ENCODE measurements around the gene NDOR1.

NDOR1 gene

DNA sequence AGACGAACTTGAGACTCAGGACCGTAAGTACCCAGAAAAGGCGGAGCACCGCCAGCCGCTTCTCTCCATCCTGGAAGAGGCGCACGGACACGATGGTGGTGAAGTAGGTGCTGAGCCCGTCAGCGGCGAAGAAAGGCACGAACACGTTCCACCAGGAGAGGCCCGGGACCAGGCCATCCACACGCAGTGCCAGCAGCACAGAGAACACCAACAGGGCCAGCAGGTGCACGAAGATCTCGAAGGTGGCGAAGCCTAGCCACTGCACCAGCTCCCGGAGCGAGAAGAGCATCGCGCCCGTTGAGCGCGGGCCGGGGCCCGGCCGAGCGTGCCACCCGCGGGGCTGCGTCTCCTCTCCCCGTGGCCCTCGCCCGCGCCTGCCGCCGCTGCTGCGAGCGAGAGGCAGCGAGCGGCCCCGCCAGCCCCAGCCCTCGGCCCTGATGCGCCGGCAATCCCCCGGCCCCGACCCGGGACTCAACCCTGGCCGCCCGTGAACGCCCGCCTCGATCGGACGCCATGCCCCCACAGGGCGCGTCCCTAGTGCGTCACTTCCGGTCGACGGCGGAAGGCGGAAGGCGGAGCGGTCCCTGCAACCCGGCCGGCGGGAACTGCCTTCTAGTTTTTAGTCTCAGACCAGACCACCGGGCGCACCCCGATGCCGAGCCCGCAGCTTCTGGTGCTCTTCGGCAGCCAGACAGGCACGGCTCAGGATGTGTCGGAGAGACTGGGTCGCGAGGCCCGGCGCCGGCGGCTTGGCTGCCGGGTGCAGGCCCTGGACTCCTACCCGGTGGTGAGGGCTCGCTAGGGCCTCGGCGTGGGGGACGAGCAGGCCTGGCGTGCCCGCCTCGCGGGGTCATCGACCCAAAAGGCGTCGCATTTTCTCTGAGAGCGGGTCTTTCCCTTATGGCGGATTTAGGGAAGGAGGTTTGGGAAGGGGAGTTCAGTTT, at the start of gene NDOR1, which contains the start of gene TMEM203:
Gene NDOR1 (plus strand): TSS at position 575 of the 944 bp plus-strand sequence. CDS start 78 bp downstream, at position 653.
Gene TMEM203 (minus strand): TSS at position 523 of the 944 bp plus-strand sequence. CDS start 234 bp downstream, at position 289.
- Mint-ChIP-seq H3K36me3 (peaks cover 3% of the 10 kb centered on the region), H3K27ac (peak within 1 kb of the TSS; percentile 93), H3K9me3 (ENCODE audit: low read depth) (no peaks in the 10 kb centered on the region), H3K4me3 (peak within 1 kb of the TSS; percentile 95), H3K27me3 (no peaks in the 10 kb centered on the region), H3K4me1 (ENCODE audit: low read depth) (peaks cover 37% of the 10 kb centered on the region)

DNA sequence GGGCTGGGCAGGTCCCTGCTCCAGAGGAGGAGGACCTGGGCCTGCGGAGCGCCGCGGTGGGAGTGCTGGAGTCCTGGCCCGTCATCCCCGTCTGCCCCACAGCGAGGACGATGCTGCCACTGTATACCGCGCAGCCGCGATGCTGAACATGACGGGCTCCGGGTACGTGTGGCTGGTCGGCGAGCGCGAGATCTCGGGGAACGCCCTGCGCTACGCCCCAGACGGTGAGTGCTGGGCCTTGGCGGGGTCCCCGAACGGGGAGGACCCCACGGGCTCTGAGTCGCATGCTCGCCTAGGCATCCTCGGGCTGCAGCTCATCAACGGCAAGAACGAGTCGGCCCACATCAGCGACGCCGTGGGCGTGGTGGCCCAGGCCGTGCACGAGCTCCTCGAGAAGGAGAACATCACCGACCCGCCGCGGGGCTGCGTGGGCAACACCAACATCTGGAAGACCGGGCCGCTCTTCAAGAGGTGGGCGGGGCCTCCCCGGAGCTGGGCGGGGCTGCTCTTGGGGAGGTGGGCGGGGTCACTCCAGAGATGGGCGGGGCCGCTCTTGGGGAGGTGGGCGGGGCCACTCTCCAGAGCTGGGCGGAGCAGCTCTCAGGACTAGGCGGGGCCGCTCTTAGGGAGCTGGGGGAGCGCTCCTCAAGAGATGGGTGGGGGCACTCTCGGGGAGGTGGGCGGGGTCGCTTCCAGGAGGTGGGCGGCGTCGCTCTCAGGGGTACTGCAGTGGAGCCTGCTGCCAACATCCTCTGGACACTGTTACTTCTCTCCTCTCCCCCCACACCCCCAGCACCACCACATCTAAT, 48.7 kb upstream of the NDOR1 start:
- H3K4me1 Mint-ChIP-seq (ENCODE audit: low read depth): peaks cover 19% of the 10 kb centered on the region
- no peak overlapping the region for H3K27ac Mint-ChIP-seq
- H3K4me3 Mint-ChIP-seq: peak overlapping the region; percentile 53
- peaks cover 18% of the 10 kb centered on the region for H3K27me3 Mint-ChIP-seq
- no peaks in the 10 kb centered on the region for H3K36me3 Mint-ChIP-seq
- no peaks in the 10 kb centered on the region for H3K9me3 Mint-ChIP-seq (ENCODE audit: low read depth)

DNA sequence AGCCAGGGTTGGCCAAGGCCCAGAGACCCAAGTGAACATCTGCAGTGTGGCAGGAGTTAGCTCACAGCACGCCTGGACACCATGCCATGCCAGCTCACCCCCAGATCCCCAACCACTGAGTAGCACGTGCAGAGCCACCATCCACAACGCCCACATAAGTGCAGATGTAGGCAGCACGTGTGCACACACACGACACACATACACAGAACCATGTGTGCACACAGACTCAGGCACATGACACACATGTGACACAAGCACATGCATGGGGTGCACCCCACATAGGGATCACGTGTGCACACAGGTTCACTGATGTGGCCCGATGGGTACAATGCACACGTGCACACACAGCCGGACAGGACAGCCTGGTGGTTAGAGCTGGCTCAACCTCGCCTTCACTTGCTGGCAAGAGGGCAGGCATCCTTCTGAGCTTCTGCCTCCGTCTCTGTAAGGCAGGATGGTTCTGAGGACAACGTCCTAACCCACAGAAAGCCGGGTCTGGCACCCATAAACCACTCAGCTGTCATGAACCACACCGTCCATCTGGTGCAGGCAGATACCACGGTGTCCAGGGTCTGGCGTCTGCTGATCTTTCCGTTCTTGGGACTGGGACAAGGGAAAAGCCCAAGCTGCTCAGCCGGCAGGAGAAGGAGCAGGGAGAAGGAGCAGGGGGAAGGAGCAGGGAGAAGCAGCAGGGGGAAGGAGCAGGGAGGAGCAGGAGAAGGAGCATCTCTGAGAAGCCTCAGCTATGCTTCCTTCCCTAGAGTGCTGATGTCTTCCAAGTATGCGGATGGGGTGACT, 47.7 kb upstream of the NDOR1 start:
- H3K27ac Mint-ChIP-seq: no peak overlapping the region
- H3K4me3 Mint-ChIP-seq: no peak overlapping the region
- H3K9me3 Mint-ChIP-seq (ENCODE audit: low read depth): no peaks in the 10 kb centered on the region
- peaks cover 18% of the 10 kb centered on the region for H3K27me3 Mint-ChIP-seq
- H3K4me1 Mint-ChIP-seq (ENCODE audit: low read depth): peaks cover 19% of the 10 kb centered on the region
- H3K36me3 Mint-ChIP-seq: no peaks in the 10 kb centered on the region

DNA sequence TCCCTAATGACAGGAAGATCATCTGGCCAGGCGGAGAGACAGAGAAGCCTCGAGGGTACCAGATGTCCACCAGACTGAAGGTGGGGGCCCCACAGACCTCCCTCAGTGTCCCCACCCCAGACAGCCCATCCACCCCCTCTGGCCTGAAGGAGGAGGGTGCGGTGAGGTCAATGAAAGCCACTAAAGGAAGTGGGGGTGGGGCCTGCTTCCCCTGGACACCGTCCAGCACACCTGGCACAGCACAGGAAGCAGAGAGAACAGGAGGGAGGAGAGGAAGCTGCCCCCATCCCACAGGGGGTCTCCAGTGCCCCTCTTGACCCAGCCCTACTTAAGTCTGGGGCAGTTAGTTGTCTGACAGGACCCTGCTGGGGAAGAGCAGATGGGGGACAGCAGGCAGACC, 46.9 kb upstream of the NDOR1 start:
- Mint-ChIP-seq H3K4me3 (no peak overlapping the region), H3K9me3 (ENCODE audit: low read depth) (no peaks in the 10 kb centered on the region), H3K27me3 (peaks cover 21% of the 10 kb centered on the region)

DNA sequence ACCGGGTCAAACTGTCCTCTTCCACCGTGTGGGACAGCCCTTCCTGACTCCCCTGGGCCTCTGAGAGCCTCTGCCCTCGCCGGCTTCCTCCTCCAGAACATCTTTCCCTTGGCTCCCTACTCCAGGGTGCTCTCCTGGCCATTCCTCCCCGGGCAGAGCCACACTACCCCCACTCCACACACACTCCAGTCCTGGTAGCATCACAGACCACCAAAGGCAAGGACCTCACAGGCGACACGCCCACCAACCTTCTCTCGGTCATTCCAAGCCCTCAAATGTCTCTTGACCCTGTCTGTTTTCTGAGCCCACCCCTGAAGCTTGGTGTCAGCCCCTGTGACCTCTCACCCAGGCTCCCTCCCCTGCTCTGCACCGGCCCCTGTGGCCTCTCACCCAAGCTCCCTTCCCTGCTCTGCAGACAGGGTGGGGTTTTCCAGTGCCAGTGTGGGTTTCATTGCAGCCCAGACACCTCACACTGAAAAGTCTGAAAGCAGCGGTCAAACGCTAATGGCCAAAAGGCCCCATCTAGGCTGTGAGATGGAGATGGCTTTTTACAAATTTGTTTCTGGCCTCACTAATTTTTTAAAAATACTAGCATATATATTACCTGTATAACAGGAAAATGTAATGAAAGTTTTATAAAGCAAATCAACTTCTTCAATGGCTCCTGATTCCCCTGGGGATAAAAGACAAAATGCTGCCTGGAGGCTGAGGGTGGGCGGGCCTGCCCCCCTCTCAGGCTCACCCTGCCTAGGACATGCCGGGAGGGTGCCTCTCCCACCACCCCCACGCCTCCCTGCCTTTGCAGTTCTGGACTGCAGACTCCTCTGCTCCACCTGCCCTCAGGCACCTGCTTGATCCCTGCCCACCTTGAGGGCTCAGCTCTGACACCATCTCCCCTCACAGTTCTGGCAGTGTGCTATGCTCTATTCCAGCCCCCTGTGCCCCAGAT, 46.1 kb upstream of the NDOR1 start:
- Mint-ChIP-seq H3K27me3 (peaks cover 22% of the 10 kb centered on the region), H3K27ac (no peak overlapping the region)

More for the DNA sequence above, 46.9 kb upstream of the NDOR1 start:
- H3K36me3 Mint-ChIP-seq: no peaks in the 10 kb centered on the region
- H3K4me1 Mint-ChIP-seq (ENCODE audit: low read depth): peaks cover 19% of the 10 kb centered on the region
- no peak overlapping the region for H3K27ac Mint-ChIP-seq

DNA sequence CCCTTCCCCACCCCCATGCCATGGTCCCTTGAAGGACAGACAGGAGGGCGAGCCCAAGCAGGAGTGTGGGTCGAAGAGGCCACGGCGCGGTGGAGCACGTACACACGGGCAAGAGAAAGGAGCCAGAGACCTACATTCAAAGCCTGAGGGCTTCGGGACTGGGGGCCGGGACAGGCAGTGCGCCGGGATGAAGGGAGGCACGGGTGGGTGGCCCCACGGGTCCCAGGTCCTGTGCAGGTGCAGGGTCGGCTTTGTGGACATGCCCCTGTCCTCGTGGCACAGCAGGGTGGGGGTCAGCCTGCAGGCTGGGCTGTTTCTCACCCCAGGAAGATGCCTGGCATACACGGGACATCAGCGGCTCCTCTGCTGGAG, 45.5 kb upstream of the NDOR1 start:
- H3K27ac Mint-ChIP-seq: no peak overlapping the region
- H3K36me3 Mint-ChIP-seq: no peaks in the 10 kb centered on the region
- H3K4me3 Mint-ChIP-seq: no peak overlapping the region
- H3K9me3 Mint-ChIP-seq (ENCODE audit: low read depth): no peaks in the 10 kb centered on the region
- H3K27me3 Mint-ChIP-seq: peaks cover 20% of the 10 kb centered on the region
- peaks cover 19% of the 10 kb centered on the region for H3K4me1 Mint-ChIP-seq (ENCODE audit: low read depth)

More for the DNA sequence above, 46.1 kb upstream of the NDOR1 start:
- H3K9me3 Mint-ChIP-seq (ENCODE audit: low read depth): no peaks in the 10 kb centered on the region
- no peaks in the 10 kb centered on the region for H3K36me3 Mint-ChIP-seq
- no peak overlapping the region for H3K4me3 Mint-ChIP-seq
- peaks cover 19% of the 10 kb centered on the region for H3K4me1 Mint-ChIP-seq (ENCODE audit: low read depth)

DNA sequence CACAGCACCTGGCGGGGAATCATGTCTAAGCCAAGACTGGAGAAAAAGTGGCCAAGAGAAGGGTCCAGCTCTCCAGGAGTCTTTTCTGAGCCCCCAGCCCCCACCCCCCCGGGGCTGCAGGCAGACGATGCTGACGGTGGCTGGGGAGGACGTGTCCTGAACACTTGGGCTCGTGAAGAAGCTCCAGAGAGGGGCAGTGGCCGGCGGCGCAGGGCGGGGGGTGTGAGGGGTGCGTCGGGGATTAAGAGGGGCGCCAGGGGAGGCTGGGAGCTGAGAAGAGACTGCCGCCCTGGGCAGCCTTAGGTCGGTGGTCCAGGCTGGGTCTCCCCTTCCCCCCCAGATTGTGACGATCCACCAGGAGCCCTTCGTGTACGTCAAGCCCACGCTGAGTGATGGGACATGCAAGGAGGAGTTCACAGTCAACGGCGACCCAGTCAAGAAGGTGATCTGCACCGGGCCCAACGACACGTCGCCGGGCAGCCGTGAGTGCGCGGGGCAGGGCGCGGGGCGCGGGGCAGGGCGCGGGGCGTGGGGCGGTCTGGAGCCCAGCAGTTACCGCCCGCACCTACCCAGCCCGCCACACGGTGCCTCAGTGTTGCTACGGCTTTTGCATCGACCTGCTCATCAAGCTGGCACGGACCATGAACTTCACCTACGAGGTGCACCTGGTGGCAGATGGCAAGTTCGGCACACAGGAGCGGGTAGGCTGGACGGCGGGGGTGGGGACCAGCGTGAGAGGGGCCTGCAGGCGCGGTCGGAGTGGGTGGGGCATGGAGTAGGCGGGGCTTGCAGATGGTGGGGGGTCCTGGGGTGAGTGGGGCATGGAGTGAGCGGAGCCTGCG, 44.6 kb upstream of the NDOR1 start:
- Mint-ChIP-seq H3K27me3 (peaks cover 20% of the 10 kb centered on the region), H3K4me3 (no peak overlapping the region), H3K36me3 (no peaks in the 10 kb centered on the region), H3K4me1 (ENCODE audit: low read depth) (peaks cover 19% of the 10 kb centered on the region), H3K27ac (no peak overlapping the region), H3K9me3 (ENCODE audit: low read depth) (no peaks in the 10 kb centered on the region)

DNA sequence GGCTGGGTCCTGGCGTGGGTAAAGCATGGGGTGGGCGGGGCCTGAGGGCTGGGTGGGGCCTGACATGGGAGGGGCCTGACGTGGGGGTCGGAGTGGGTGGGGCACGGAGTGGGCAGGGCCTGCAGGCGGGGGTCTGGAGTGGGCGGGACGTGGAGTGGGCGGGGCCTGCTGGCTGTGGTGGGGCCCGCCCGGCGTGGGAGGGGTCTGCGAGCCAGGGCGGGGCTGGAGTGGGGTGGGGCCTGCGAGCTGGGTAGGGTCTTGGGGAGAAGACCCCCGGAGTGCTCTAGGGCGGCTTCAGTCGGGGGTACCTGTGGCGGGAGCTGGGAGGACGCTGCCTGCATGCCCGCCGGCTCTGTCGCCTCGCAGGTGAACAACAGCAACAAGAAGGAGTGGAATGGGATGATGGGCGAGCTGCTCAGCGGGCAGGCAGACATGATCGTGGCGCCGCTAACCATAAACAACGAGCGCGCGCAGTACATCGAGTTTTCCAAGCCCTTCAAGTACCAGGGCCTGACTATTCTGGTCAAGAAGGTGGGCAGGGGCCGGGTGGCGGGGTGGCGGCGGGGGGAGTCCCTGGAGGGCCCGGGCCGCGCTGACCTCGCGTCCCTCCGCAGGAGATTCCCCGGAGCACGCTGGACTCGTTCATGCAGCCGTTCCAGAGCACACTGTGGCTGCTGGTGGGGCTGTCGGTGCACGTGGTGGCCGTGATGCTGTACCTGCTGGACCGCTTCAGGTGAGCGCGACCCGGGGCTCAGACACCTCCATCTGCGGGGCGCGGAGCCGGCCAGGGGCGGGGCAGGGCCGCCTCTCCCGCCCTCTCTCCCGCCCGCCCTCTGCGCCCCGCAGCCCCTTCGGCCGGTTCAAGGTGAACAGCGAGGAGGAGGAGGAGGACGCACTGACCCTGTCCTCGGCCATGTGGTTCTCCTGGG, 43.7 kb upstream of the NDOR1 start:
- H3K9me3 Mint-ChIP-seq (ENCODE audit: low read depth): no peaks in the 10 kb centered on the region
- H3K4me1 Mint-ChIP-seq (ENCODE audit: low read depth): peaks cover 17% of the 10 kb centered on the region
- H3K4me3 Mint-ChIP-seq: no peak overlapping the region
- H3K27ac Mint-ChIP-seq: no peak overlapping the region
- no peaks in the 10 kb centered on the region for H3K36me3 Mint-ChIP-seq
- peaks cover 23% of the 10 kb centered on the region for H3K27me3 Mint-ChIP-seq

DNA sequence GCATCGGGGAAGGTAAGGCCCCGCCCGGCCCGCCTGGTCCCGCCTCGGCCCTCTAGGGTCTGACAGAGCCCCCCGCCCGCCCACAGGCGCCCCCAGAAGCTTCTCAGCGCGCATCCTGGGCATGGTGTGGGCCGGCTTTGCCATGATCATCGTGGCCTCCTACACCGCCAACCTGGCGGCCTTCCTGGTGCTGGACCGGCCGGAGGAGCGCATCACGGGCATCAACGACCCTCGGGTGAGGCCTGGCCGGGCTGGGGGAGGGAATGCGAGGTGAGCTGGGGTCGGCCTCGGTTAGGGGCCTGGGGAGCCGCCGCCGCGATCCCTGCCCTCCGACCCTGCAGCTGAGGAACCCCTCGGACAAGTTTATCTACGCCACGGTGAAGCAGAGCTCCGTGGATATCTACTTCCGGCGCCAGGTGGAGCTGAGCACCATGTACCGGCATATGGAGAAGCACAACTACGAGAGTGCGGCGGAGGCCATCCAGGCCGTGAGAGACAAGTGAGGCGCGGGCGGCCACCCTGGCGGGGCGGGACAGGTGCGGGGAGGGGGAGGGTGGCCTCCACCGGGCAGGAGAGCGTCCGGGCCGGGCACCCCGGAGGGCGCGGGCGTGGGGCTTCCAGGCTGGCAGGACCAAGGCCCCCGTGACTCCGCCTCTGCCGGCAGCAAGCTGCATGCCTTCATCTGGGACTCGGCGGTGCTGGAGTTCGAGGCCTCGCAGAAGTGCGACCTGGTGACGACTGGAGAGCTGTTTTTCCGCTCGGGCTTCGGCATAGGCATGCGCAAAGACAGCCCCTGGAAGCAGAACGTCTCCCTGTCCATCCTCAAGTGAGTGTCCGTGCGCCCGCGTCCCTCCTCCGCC, 42.8 kb upstream of the NDOR1 start:
- H3K9me3 Mint-ChIP-seq (ENCODE audit: low read depth): no peaks in the 10 kb centered on the region
- H3K4me3 Mint-ChIP-seq: no peak overlapping the region
- peaks cover 13% of the 10 kb centered on the region for H3K4me1 Mint-ChIP-seq (ENCODE audit: low read depth)
- H3K27ac Mint-ChIP-seq: no peak overlapping the region
- peaks cover 23% of the 10 kb centered on the region for H3K27me3 Mint-ChIP-seq
- no peaks in the 10 kb centered on the region for H3K36me3 Mint-ChIP-seq

DNA sequence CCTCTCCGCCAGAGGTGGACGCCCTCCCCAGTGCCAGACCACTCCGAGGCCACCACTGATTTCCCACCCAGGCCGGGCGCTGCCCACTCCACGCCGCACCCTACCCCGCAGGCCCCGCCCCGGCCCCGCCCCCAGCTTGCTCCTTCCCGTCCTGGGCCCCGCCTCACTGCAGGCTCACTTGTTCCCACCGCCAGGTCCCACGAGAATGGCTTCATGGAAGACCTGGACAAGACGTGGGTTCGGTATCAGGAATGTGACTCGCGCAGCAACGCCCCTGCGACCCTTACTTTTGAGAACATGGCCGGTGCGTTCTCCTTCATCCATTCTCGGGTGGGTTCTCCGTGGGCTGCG, 42.2 kb upstream of the NDOR1 start:
- H3K4me3 Mint-ChIP-seq: no peak overlapping the region
- no peaks in the 10 kb centered on the region for H3K36me3 Mint-ChIP-seq
- H3K9me3 Mint-ChIP-seq (ENCODE audit: low read depth): no peaks in the 10 kb centered on the region
- peaks cover 18% of the 10 kb centered on the region for H3K27me3 Mint-ChIP-seq
- no peak overlapping the region for H3K27ac Mint-ChIP-seq
- H3K4me1 Mint-ChIP-seq (ENCODE audit: low read depth): peaks cover 9% of the 10 kb centered on the region

DNA sequence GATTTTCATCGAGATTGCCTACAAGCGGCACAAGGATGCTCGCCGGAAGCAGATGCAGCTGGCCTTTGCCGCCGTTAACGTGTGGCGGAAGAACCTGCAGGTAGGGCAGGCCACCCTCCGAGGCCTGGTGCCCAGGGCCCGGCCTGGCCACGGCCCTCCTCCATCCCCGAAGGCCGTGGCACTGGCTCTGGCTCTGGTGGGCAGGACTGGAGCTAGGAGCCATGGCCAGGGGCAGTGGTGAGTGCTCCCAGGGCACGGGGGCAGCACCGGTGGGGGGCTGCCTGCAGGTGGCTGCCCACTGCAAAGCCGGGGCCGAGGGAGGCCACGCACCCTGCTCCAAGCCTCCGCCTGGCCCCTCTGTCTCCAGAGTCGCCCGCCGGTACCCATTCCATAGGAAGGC, 41.7 kb upstream of the NDOR1 start:
- H3K36me3 Mint-ChIP-seq: no peaks in the 10 kb centered on the region
- peaks cover 18% of the 10 kb centered on the region for H3K27me3 Mint-ChIP-seq
- peaks cover 6% of the 10 kb centered on the region for H3K4me1 Mint-ChIP-seq (ENCODE audit: low read depth)
- H3K27ac Mint-ChIP-seq: no peak overlapping the region
- H3K9me3 Mint-ChIP-seq (ENCODE audit: low read depth): no peaks in the 10 kb centered on the region
- H3K4me3 Mint-ChIP-seq: no peak overlapping the region
